ENCODE data around the gene SERPINA9.
"Not testable (repeated sequence)": the region's sequence is repeated elsewhere in the genome, so short reads cannot be mapped to it uniquely, and the experiment has no call there.

The SERPINA9 gene

GRCh38 chr14:94485944-94486841 is 10.2 kb upstream of the SERPINA9 start:
- DNase-seq = peak; percentile 61

GRCh38 chr14:94484481-94484880 is 8.5 kb upstream of the SERPINA9 start:
- DNase-seq = no peak

- peak; percentile 17 for DNase-seq
Measured at GRCh38 chr14:94483729-94484275, 7.8 kb upstream of the SERPINA9 start.

GRCh38 chr14:94483071-94483451 is 7.1 kb upstream of the SERPINA9 start:
- no peak for DNase-seq

- not testable (repeated sequence) for DNase-seq
Measured at GRCh38 chr14:94482132-94483070, 6.4 kb upstream of the SERPINA9 start.

- DNase-seq = peak; percentile 43
Measured at GRCh38 chr14:94481468-94482131, 5.6 kb upstream of the SERPINA9 start.

- DNase-seq = peak; percentile 10
Measured at GRCh38 chr14:94480809-94481208, 4.8 kb upstream of the SERPINA9 start.

GRCh38 chr14:94478420-94478819 is 2.4 kb upstream of the SERPINA9 start:
- no peak for DNase-seq

- DNase-seq = peak; percentile 46
Measured at GRCh38 chr14:94474581-94475031, 1.4 kb downstream of the SERPINA9 start.

- DNase-seq = no peak
Measured at GRCh38 chr14:94473666-94474410, 2.2 kb downstream of the SERPINA9 start.

- no peak for DNase-seq
Measured at GRCh38 chr14:94472842-94473241, 3.2 kb downstream of the SERPINA9 start.

GRCh38 chr14:94471045-94471444 is 5.0 kb downstream of the SERPINA9 start:
- no peak for DNase-seq

GRCh38 chr14:94470311-94470710 is 5.7 kb downstream of the SERPINA9 start:
- DNase-seq = no peak

GRCh38 chr14:94469261-94469660 is 6.7 kb downstream of the SERPINA9 start:
- DNase-seq = no peak

- no peak for DNase-seq
Measured at GRCh38 chr14:94467728-94468520, 8.1 kb downstream of the SERPINA9 start.

- no peak for DNase-seq
Measured at GRCh38 chr14:94466706-94467370, 9.2 kb downstream of the SERPINA9 start.

- no peak for DNase-seq
Measured at GRCh38 chr14:94465042-94465441, 11.0 kb downstream of the SERPINA9 start.

- no peak for DNase-seq
Measured at GRCh38 chr14:94464290-94464689, 11.7 kb downstream of the SERPINA9 start.

GRCh38 chr14:94462763-94463572 is 13.0 kb downstream of the SERPINA9 start:
- DNase-seq = no peak

- DNase-seq = no peak
Measured at GRCh38 chr14:94462219-94462551, 13.8 kb downstream of the SERPINA9 start.

All from fibroblast of skin of right quadriceps (primary cell).